K562 (cell line): ENCODE measurements around the gene ZNF502. TPM values are rescaled to one million over a fixed set of nuclear protein-coding genes. Genes with fewer than 3 reads are reported as not detected.

Experiments used
- ATAC-seq: fragments of 200-7000 bp; cut with Tn5 transposase; 3 replicates; pipeline ENCODE4 v1.9.1; 2020; ENCODE audit warnings: moderate library complexity
- BruUV-seq: library from RNA; stranded (reverse); fragments of 400-500 nt; replicated peaks from 2 replicates; lab custom pipeline; 2021; lab: Mats Ljungman, UMichigan
- CTCF ChIA-PET: fragments of 300-600 bp; formaldehyde crosslinking; extraction: SDS; loops from one replicate; lab custom pipeline; 2021; ENCODE audit warnings: low intra/inter-chr PET ratio; lab: Yijun Ruan, JAX
- POLR2A ChIA-PET: fragments of 300-600, 350-650 bp; sonication (Branson Sonifier 250); formaldehyde crosslinking; extraction: SDS; loops from one replicate; lab custom pipeline; 2021; ENCODE audit warnings: antibody characterized with exemption, inconsistent platforms; lab: Yijun Ruan, JAX
- DNase-seq, 4 experiments: peaks; one replicate each; pipeline versions ENCODE4 v3.0.0 to v3.0.0-alpha.2; 2011 to 2018; ENCODE audit warnings: low spot score in 3 of 4, mixed read lengths in 3 of 4; ENCODE audit errors: extremely low read depth in 1 of 4
- FAIRE-seq: peaks from 2 replicates; lab custom pipeline; 2011; peaks lifted over from hg19 to GRCh38; lab: Jason Lieb, UNC
- H2AFZ ChIP-seq: 2 replicates; pipeline ENCODE4 v1.6.0; 2011; ENCODE audit warnings: low read depth, low read length, control low read depth, inconsistent platforms
- H3K27ac ChIP-seq: fragments of 200-600 bp; 3 replicates; pipeline ENCODE4 v1.8.0; 2011; ENCODE audit warnings: low read depth, mild to moderate bottlenecking, control low read depth, inconsistent platforms, low read length, moderate library complexity, mixed read lengths; ENCODE audit errors: extremely low read depth
- H3K27me3 ChIP-seq, 2 experiments: fragments of 300-600 bp in 1 of 2; 2 replicates in 1 of 2; 3 replicates in 1 of 2; pipeline versions ENCODE4 v1.6.0 to v1.8.0; 2011; ENCODE audit warnings: inconsistent platforms in 2 of 2, low read length in 2 of 2, mild to moderate bottlenecking in 1 of 2, mixed read lengths in 1 of 2, moderate library complexity in 1 of 2; ENCODE audit not compliant: control insufficient read depth in 2 of 2, insufficient read depth in 2 of 2
- H3K36me3 ChIP-seq: fragments of 300-600 bp; 3 replicates; pipeline ENCODE4 v1.8.0; 2011; ENCODE audit warnings: mild to moderate bottlenecking, low read length, inconsistent platforms; ENCODE audit not compliant: control insufficient read depth, insufficient read depth
- H3K4me1 ChIP-seq, 2 experiments: fragments of 200-600 bp in 1 of 2; replicated peaks in 1 of 2; 2 replicates in 1 of 2; 3 replicates in 1 of 2; pipeline versions ENCODE4 v1.5.1 to v1.8.0; 2011; ENCODE audit warnings: inconsistent platforms in 2 of 2, low read length in 2 of 2, mild to moderate bottlenecking in 1 of 2, mixed read lengths in 1 of 2, moderate library complexity in 1 of 2; ENCODE audit not compliant: control insufficient read depth in 2 of 2, insufficient read depth in 2 of 2
- H3K4me2 ChIP-seq: 2 replicates; pipeline ENCODE4 v1.6.1; 2011; ENCODE audit warnings: low read length, control low read depth, inconsistent platforms, mixed read lengths; ENCODE audit not compliant: insufficient read depth
- H3K4me3 ChIP-seq: fragments of 200-600 bp; sonication (generic), shearing (Covaris generic); 2 replicates; pipeline ENCODE4 v1.5.1; 2016; ENCODE audit warnings: control low read depth, inconsistent platforms
- H3K79me2 ChIP-seq: fragments of 200-600 bp; 3 replicates; pipeline ENCODE4 v1.8.0; 2011; ENCODE audit warnings: low read length, inconsistent platforms; ENCODE audit not compliant: control insufficient read depth, insufficient read depth
- H3K9ac ChIP-seq, 2 experiments: 2 replicates each; pipeline versions ENCODE4 v1.6.0 to v1.6.1; 2011; ENCODE audit warnings: low read depth in 2 of 2, low read length in 2 of 2, control low read depth in 1 of 2, inconsistent platforms in 1 of 2, mild to moderate bottlenecking in 1 of 2, mixed read lengths in 1 of 2; ENCODE audit not compliant: insufficient read depth in 1 of 2
- H3K9me1 ChIP-seq: one replicate; pipeline ENCODE4 v1.6.0; 2011; ENCODE audit warnings: inconsistent platforms, mild to moderate bottlenecking, low read length, moderate library complexity; ENCODE audit not compliant: control insufficient read depth, insufficient read depth
- H3K9me3 ChIP-seq: replicated peaks from 2 replicates; pipeline ENCODE4 v1.5.1; 2011; ENCODE audit warnings: low read depth, low read length, inconsistent platforms; ENCODE audit not compliant: control insufficient read depth, insufficient read depth
- H4K20me1 ChIP-seq: replicated peaks from 2 replicates; pipeline ENCODE4 v1.6.1; 2011; ENCODE audit warnings: low read length, inconsistent platforms, mixed read lengths; ENCODE audit not compliant: control insufficient read depth, insufficient read depth
- AFF4 ChIP-seq: sonication (generic); formaldehyde crosslinking; IDR thresholded peaks from 2 replicates; pipeline ENCODE4 v1.8.0; 2023; ENCODE audit warnings: mild to moderate bottlenecking, missing genetic modification reagents
- CEBPB ChIP-seq: fragments of 450-650 bp; IDR thresholded peaks from 2 replicates; pipeline ENCODE4 v1.6.1; 2016; ENCODE audit warnings: missing genetic modification characterization, missing compliant biosample characterization
- KAT7 ChIP-seq: sonication (generic); formaldehyde crosslinking; IDR thresholded peaks from 2 replicates; pipeline ENCODE4 v1.8.0; 2022; ENCODE audit warnings: missing genetic modification reagents, mild to moderate bottlenecking, borderline replicate concordance
- KDM5B ChIP-seq: fragments of 200-600 bp; sonication (generic); IDR thresholded peaks from 2 replicates; pipeline ENCODE4 v1.6.1; 2012; ENCODE audit warnings: low read depth, mild to moderate bottlenecking, moderate library complexity, low read length, control low read depth, inconsistent platforms; ENCODE audit not compliant: insufficient replicate concordance
- MCM3 ChIP-seq: fragments of 450-650 bp; IDR thresholded peaks from 2 replicates; pipeline ENCODE4 v1.6.1; 2016
- POLR2A ChIP-seq: fragments of 450-650 bp; conservative IDR thresholded peaks from 2 replicates; pipeline ENCODE4 v1.6.1; 2016
- TAF7 ChIP-seq: fragments of 450-650 bp; IDR thresholded peaks from 2 replicates; pipeline ENCODE4 v1.6.1; 2016; ENCODE audit warnings: missing genetic modification characterization, missing compliant biosample characterization
- ZNF165 ChIP-seq: fragments of 250-450 bp; sonication (Bioruptor Pico); IDR thresholded peaks from 2 replicates; pipeline ENCODE4 v1.4.0; 2020; ENCODE audit warnings: borderline replicate concordance
- WGBS: fragments of 100-300 bp; shearing (Covaris generic); methylation state at CpG from one replicate; pipeline ENCODE4 v1.1.6; 2016; ENCODE audit warnings: low coverage, mixed read lengths; ENCODE audit not compliant: insufficient coverage; ENCODE audit errors: missing lambda C conversion rate; 5-methylcytosine and 5-hydroxymethylcytosine counted together
- in situ Hi-C: fragments of 300-500 bp; cut with MboI; formaldehyde crosslinking; loops from 4 replicates; pipeline ENCODE4 v1.15.0; 2018; ENCODE audit warnings: inconsistent platforms, mixed read lengths
- intact Hi-C: fragments of 100-400 bp; cut with micrococcal nuclease; formaldehyde crosslinking; loops from 2 replicates; pipeline ENCODE4 v1.14.2; 2022
- polyA plus RNA-seq, 8 experiments: library from polyadenylated mRNA; depleted of rRNA in 4 of 8; stranded (reverse) in 5 of 8; unstranded in 3 of 8; fragments of >200 nt; fragmentation: Nextera tagmentation in 2 of 8; fragmentation: Illumina TruSeq in 1 of 8; extraction: Ambion mirVana in 2 of 8; extraction: Trizol in 1 of 8; gene quantifications; 2 replicates each; pipeline versions ENCODE4 v1.2.1 to v1.2.3, GENCODE V29; 2011 to 2014; ENCODE audit warnings: inconsistent platforms in 1 of 8, missing spikeins in 1 of 8
- total RNA-seq, 7 experiments: library from RNA; depleted of rRNA in 6 of 7; stranded (reverse); fragments of >200 nt in 6 of 7; fragmentation: Illumina TruSeq in 2 of 7; extraction: Trizol in 2 of 7; gene quantifications; 2 replicates each; pipeline versions ENCODE4 v1.2.1 to v1.2.3, GENCODE V29; 2011 to 2021; ENCODE audit warnings: low replicate concordance in 1 of 7
- TF ChIP-seq, protein P1 (sequence below): fragments of 450-650 bp; IDR thresholded peaks from 2 replicates; pipeline ENCODE4 v1.6.1; 2017; ENCODE audit warnings: mild to moderate bottlenecking, moderate library complexity
- TF ChIP-seq, protein P2 (sequence below): sonication (generic); formaldehyde crosslinking; IDR thresholded peaks from 2 replicates; pipeline ENCODE4 v1.8.0; 2023; ENCODE audit warnings: mild to moderate bottlenecking, missing genetic modification reagents
- TF ChIP-seq, protein P3 (sequence below): fragments of 200-800 bp; sonication (Bioruptor generic); IDR thresholded peaks from 2 replicates; pipeline ENCODE4 v1.6.1; 2017; ENCODE audit warnings: missing genetic modification characterization, missing compliant biosample characterization

The ZNF502 gene
- total and polyA plus RNA-seq, 9 of the 15 experiments (the other 6 are each of a cell fraction or from before 2014, with no cell fraction given), result 0.38 to 0.98 (median 0.67) TPM

- TF ChIP-seq ZNF165 (CRISPR knock-in tag) (no peak), TAF7 (tag) (no peak), POLR2A (no peak), CEBPB (tag) (peak; percentile 15; the same call in 1 of the 2 replicates), KDM5B (no peak)
- TF ChIP-seq, protein P1, sequence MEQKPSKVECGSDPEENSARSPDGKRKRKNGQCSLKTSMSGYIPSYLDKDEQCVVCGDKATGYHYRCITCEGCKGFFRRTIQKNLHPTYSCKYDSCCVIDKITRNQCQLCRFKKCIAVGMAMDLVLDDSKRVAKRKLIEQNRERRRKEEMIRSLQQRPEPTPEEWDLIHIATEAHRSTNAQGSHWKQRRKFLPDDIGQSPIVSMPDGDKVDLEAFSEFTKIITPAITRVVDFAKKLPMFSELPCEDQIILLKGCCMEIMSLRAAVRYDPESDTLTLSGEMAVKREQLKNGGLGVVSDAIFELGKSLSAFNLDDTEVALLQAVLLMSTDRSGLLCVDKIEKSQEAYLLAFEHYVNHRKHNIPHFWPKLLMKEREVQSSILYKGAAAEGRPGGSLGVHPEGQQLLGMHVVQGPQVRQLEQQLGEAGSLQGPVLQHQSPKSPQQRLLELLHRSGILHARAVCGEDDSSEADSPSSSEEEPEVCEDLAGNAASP, result no peak
These were observed 49.8 kb downstream of the ZNF502 start (continued) for GRCh38 chr3:44762170-44762677.

DNA sequence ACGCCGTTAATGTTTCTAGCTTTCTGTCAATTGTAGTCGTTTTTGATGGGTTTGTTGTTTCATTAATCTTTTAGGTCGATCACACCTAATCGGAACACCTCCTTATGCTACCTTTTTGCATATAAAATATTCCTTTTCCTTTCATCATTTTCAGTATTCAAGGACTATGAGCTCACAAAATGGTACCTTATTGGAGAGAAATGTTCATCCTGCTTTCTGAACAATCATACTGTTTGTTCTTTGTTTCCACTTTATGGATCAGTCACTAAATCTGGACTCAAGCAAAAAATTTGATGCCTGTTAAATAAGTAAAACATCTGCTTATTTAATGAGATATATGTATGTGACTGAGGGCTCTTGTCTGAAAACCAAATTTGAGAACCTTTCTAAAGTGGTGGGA is 50.2 kb downstream of the ZNF502 start:
- ATAC-seq (no peak), DNase-seq (no peak), FAIRE-seq (no peak)
- Histone ChIP-seq H3K4me1 (peaks cover 0 to 4% of the 10 kb centered on the region in 2 experiments; a peak in 3 of 5 replicates), H3K27me3 (no peaks in the 10 kb centered on the region), H3K4me3 (peak overlapping the region; percentile 83), H3K9me3 (peaks cover 38% of the 10 kb centered on the region), H3K9ac (peak overlapping the region; percentile 95 to 97; a peak in 3 of 4 replicates), H3K79me2 (peaks cover 89% of the 10 kb centered on the region), H3K9me1 (no peaks in the 10 kb centered on the region), H3K27ac (peak overlapping the region; percentile 85), H2AFZ (peak overlapping the region; percentile 89), H3K36me3 (peaks cover 51% of the 10 kb centered on the region), H3K4me2 (peak overlapping the region; percentile 100), H4K20me1 (no peaks in the 10 kb centered on the region)
- BruUV-seq, result no TSS peak
- in situ Hi-C loops (no loop called here), intact Hi-C loops (loop anchor here (5.0 kb wide), 1 partner anchor 215 kb away; the partner anchor contains the start of genes EXOSC7 and ZDHHC3)
- CTCF ChIA-PET, result no interaction called here
- 0% methylated on average over 5 of the region's 5 CpGs for WGBS
- POLR2A ChIA-PET, result interaction anchor here (0.6 to 2.7 kb wide), 11 partner anchors 11 to 371 kb away, joined by 3 to 13 read pairs (median 4); no protein-coding TSS in a partner anchor
- TF ChIP-seq MCM3, result no peak
- TF ChIP-seq AFF4 (CRISPR knock-in tag), result 0 out of 2 replicates have a peak, but pooled peaks have one; percentile 67
- TF ChIP-seq, protein P2, sequence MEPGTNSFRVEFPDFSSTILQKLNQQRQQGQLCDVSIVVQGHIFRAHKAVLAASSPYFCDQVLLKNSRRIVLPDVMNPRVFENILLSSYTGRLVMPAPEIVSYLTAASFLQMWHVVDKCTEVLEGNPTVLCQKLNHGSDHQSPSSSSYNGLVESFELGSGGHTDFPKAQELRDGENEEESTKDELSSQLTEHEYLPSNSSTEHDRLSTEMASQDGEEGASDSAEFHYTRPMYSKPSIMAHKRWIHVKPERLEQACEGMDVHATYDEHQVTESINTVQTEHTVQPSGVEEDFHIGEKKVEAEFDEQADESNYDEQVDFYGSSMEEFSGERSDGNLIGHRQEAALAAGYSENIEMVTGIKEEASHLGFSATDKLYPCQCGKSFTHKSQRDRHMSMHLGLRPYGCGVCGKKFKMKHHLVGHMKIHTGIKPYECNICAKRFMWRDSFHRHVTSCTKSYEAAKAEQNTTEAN, result no peak
- 0 out of 2 replicates have a peak, but pooled peaks have one; percentile 54 for TF ChIP-seq KAT7
- TF ChIP-seq, protein P3, sequence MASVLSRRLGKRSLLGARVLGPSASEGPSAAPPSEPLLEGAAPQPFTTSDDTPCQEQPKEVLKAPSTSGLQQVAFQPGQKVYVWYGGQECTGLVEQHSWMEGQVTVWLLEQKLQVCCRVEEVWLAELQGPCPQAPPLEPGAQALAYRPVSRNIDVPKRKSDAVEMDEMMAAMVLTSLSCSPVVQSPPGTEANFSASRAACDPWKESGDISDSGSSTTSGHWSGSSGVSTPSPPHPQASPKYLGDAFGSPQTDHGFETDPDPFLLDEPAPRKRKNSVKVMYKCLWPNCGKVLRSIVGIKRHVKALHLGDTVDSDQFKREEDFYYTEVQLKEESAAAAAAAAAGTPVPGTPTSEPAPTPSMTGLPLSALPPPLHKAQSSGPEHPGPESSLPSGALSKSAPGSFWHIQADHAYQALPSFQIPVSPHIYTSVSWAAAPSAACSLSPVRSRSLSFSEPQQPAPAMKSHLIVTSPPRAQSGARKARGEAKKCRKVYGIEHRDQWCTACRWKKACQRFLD (CRISPR knock-in tag), result 0 out of 2 replicates have a peak, but pooled peaks have one; percentile 26
